Spleen (tissue), 7 donors: ENCODE data around the gene UPF2.

Experiments used
- POLR2A ChIP-seq, 3 donors: fragments of 450-650 bp; IDR thresholded peaks; one replicate each; pipeline ENCODE4 v1.5.1; 2017; ENCODE audit warnings: antibody characterized with exemption in 3 of 3, mild to moderate bottlenecking in 1 of 3
- TF ChIP-seq, protein P1 (sequence below), 11 experiments: fragments of 200-600 bp in 7 of 11; fragments of 450-650 bp in 4 of 11; sonication (generic) in 4 of 11; IDR thresholded peaks in 8 of 11; conservative IDR thresholded peaks in 3 of 11; 1 replicate in 7 of 11; 2 replicates in 4 of 11; pipeline versions ENCODE4 v1.4.0 to v1.8.0; 2016 to 2021; ENCODE audit warnings: antibody characterized with exemption in 11 of 11, inconsistent platforms in 4 of 11, mild to moderate bottlenecking in 1 of 11
- donor health status: DM: no; HTN: no; CAD: no; lungs with moderate emphysema.
- donor health status: DM: no; HTN: no; CAD: no.
- donor health status: DM: no; HTN: no; CAD: no.

DNA sequence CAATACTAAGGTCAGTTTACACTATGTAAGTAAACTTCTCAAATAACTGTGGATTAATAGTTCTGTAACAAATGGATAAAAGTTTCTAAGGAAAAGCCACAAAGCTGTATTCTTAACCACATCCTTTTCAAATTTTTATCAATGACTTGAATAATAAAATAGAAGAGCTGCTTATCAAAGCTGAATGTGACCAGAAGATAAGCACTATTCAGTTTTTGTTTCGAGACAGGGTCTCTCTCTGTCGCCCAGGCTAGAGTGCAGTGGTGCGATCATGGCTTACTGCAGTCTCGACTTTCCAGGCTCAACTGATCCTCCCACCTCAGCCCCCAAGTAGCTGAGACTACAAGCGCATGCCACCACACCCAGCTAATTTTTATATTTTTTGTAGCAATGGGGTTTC is 17.0 kb downstream of the UPF2 start:
- TF ChIP-seq, protein P1, sequence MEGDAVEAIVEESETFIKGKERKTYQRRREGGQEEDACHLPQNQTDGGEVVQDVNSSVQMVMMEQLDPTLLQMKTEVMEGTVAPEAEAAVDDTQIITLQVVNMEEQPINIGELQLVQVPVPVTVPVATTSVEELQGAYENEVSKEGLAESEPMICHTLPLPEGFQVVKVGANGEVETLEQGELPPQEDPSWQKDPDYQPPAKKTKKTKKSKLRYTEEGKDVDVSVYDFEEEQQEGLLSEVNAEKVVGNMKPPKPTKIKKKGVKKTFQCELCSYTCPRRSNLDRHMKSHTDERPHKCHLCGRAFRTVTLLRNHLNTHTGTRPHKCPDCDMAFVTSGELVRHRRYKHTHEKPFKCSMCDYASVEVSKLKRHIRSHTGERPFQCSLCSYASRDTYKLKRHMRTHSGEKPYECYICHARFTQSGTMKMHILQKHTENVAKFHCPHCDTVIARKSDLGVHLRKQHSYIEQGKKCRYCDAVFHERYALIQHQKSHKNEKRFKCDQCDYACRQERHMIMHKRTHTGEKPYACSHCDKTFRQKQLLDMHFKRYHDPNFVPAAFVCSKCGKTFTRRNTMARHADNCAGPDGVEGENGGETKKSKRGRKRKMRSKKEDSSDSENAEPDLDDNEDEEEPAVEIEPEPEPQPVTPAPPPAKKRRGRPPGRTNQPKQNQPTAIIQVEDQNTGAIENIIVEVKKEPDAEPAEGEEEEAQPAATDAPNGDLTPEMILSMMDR (IDR thresholded peaks at IDR 0.05 in 8 of 11, conservative IDR thresholded peaks at IDR 0.05 in 3 of 11), result no peak
- TF ChIP-seq POLR2A (IDR thresholded peaks at IDR 0.05), result no peak
